ENCODE data around the gene ACP7. TPM values are rescaled to one million over a fixed set of nuclear protein-coding genes. Genes with fewer than 3 reads are reported as not detected.
"Not testable (repeated sequence)": the region's sequence is repeated elsewhere in the genome, so short reads cannot be mapped to it uniquely, and the experiment has no call there.

ACP7 gene
- total RNA-seq, 4 donors from 2014 or later: 20.8 to 46.5 (median 29.0) TPM

- intact Hi-C loops (cut with DNase I; ENCODE audit: low total_unique reads): no loop called here
- H3K4me3 ChIP-seq (ENCODE audit: low read depth, poor library complexity, severe bottlenecking): no peak overlapping the region
- DNase-seq (ENCODE audit: low spot score in 2 of 2): no peak
- 85 to 90% methylated on average over 8 of the region's 8 CpGs for WGBS, 2 donors
- TF ChIP-seq POLR2A (IDR thresholded peaks at IDR 0.05) (no peak), CTCF (IDR thresholded peaks at IDR 0.05) (no peak)
These were observed 55.2 kb downstream of the ACP7 start for GRCh38 chr19:39139305-39139874.

GRCh38 chr19:39139971-39140453 is 55.8 kb downstream of the ACP7 start:
- H3K4me3 ChIP-seq (ENCODE audit: low read depth, poor library complexity, severe bottlenecking): no peak overlapping the region
- intact Hi-C loops (cut with DNase I; ENCODE audit: low total_unique reads): no loop called here
- WGBS, 2 donors: 55 to 69% methylated on average over 5 to 7 of the region's 7 CpGs
- no peak for TF ChIP-seq POLR2A (IDR thresholded peaks at IDR 0.05)
- no peak for TF ChIP-seq CTCF (IDR thresholded peaks at IDR 0.05)
- DNase-seq (ENCODE audit: low spot score in 2 of 2): no peak

- DNase-seq (ENCODE audit: low spot score in 2 of 2): no peak
- WGBS, 2 donors: 73 to 93% methylated on average over 5 of the region's 5 CpGs
- no peak overlapping the region for H3K4me3 ChIP-seq (ENCODE audit: low read depth, poor library complexity, severe bottlenecking)
- no peak for TF ChIP-seq CTCF (IDR thresholded peaks at IDR 0.05)
- TF ChIP-seq POLR2A (IDR thresholded peaks at IDR 0.05): no peak
- intact Hi-C loops (cut with DNase I; ENCODE audit: low total_unique reads): no loop called here
These were observed 56.4 kb downstream of the ACP7 start for GRCh38 chr19:39140594-39140993.

GRCh38 chr19:39141929-39142328 is 57.8 kb downstream of the ACP7 start:
- TF ChIP-seq POLR2A (IDR thresholded peaks at IDR 0.05): no peak
- intact Hi-C loops (cut with DNase I; ENCODE audit: low total_unique reads): no loop called here
- no peak for DNase-seq (ENCODE audit: low spot score in 2 of 2)
- H3K4me3 ChIP-seq (ENCODE audit: low read depth, poor library complexity, severe bottlenecking): no peak overlapping the region
- 77 to 80% methylated on average over 11 of the region's 11 CpGs for WGBS, 2 donors

GRCh38 chr19:39142630-39143029 is 58.5 kb downstream of the ACP7 start:
- H3K4me3 ChIP-seq (ENCODE audit: low read depth, poor library complexity, severe bottlenecking): no peak overlapping the region
- intact Hi-C loops (cut with DNase I; ENCODE audit: low total_unique reads): no loop called here
- 89 to 90% methylated on average over 5 of the region's 5 CpGs for WGBS, 2 donors
- DNase-seq (ENCODE audit: low spot score in 2 of 2): no peak
- TF ChIP-seq POLR2A (IDR thresholded peaks at IDR 0.05) (no peak), CTCF (IDR thresholded peaks at IDR 0.05) (no peak)

GRCh38 chr19:39143757-39144289 is 59.7 kb downstream of the ACP7 start:
- intact Hi-C loops (cut with DNase I; ENCODE audit: low total_unique reads); H3K4me3 ChIP-seq (ENCODE audit: low read depth, poor library complexity, severe bottlenecking); DNase-seq (ENCODE audit: low spot score in 2 of 2): not testable (repeated sequence)
- 80 to 84% methylated on average over 5 of the region's 5 CpGs for WGBS, 2 donors

Data from lower leg skin (tissue), 4 donors.